Mesothelial cell of epicardium (in vitro differentiated cells): Measurements from ENCODE around the gene SSBP3. TPM values are rescaled to one million over a fixed set of nuclear protein-coding genes. Genes with fewer than 3 reads are reported as not detected.

Source experiments
- DNase-seq, 2 experiments: peaks; one replicate each; pipeline ENCODE4 v3.0.0; 2021; ENCODE audit warnings: low spot score in 2 of 2; ENCODE audit not compliant: unreplicated experiment in 2 of 2
- H3K27ac Mint-ChIP-seq: 2 replicates; pipeline ENCODE4 v1.8.0; 2021; ENCODE audit warnings: mixed read lengths
- H3K27me3 Mint-ChIP-seq: 2 replicates; pipeline ENCODE4 v1.8.0; 2021; ENCODE audit warnings: low read depth, mixed read lengths
- H3K36me3 Mint-ChIP-seq: 2 replicates; pipeline ENCODE4 v1.8.0; 2021; ENCODE audit warnings: mixed read lengths
- H3K4me1 Mint-ChIP-seq: 2 replicates; pipeline ENCODE4 v1.8.0; 2021; ENCODE audit warnings: mixed read lengths
- H3K4me3 Mint-ChIP-seq: 2 replicates; pipeline ENCODE4 v1.8.0; 2021; ENCODE audit warnings: mild to moderate bottlenecking, moderate library complexity, mixed read lengths
- H3K9me3 Mint-ChIP-seq: 2 replicates; pipeline ENCODE4 v1.8.0; 2021; ENCODE audit warnings: mixed read lengths
- total RNA-seq: library from RNA; stranded (reverse); gene quantifications from 3 replicates; pipeline ENCODE4 v1.2.1, GENCODE V29; 2021
- TF ChIP-seq, protein P1 (sequence below): fragments of 200-600 bp; sonication (generic); IDR thresholded peaks from one replicate; pipeline ENCODE4 v1.5.0; 2021; ENCODE audit warnings: antibody characterized with exemption; ENCODE audit not compliant: unreplicated experiment

The SSBP3 gene
- total RNA-seq, 1 donor from 2014 or later, result 172 TPM

DNA sequence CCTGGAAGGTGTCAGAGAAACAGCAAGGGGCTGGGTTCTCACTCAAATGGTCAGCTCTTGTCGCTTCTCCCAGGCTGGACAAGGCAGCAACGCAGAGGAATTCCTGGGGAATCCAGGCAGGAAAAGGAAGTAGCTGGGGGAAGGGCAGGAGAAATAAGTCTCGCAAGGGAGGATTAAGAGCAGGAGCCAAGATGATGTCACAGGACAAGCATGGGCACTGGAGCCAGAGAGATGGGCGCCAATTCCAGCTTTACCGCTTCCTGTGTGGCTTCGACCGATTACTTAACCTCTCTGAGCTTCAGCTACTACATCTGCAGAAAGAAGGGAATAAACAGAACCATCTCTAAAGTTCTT is 70.5 kb downstream of the SSBP3 start:
- Mint-ChIP-seq H3K27me3 (no peaks in the 10 kb centered on the region), H3K27ac (peak overlapping the region; percentile 95)
- no peak for DNase-seq

GRCh38 chr1:54335011-54335754 is 71.0 kb downstream of the SSBP3 start:
- no peaks in the 10 kb centered on the region for H3K36me3 Mint-ChIP-seq
- H3K4me1 Mint-ChIP-seq, result peaks cover 71% of the 10 kb centered on the region
- no peak for DNase-seq
- TF ChIP-seq, protein P1, sequence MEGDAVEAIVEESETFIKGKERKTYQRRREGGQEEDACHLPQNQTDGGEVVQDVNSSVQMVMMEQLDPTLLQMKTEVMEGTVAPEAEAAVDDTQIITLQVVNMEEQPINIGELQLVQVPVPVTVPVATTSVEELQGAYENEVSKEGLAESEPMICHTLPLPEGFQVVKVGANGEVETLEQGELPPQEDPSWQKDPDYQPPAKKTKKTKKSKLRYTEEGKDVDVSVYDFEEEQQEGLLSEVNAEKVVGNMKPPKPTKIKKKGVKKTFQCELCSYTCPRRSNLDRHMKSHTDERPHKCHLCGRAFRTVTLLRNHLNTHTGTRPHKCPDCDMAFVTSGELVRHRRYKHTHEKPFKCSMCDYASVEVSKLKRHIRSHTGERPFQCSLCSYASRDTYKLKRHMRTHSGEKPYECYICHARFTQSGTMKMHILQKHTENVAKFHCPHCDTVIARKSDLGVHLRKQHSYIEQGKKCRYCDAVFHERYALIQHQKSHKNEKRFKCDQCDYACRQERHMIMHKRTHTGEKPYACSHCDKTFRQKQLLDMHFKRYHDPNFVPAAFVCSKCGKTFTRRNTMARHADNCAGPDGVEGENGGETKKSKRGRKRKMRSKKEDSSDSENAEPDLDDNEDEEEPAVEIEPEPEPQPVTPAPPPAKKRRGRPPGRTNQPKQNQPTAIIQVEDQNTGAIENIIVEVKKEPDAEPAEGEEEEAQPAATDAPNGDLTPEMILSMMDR, result no peak
- H3K4me3 Mint-ChIP-seq, result no peak overlapping the region
- peak overlapping the region; percentile 95 for H3K27ac Mint-ChIP-seq
- H3K9me3 Mint-ChIP-seq, result no peaks in the 10 kb centered on the region
- H3K27me3 Mint-ChIP-seq, result no peaks in the 10 kb centered on the region

More for the DNA sequence above, 70.5 kb downstream of the SSBP3 start:
- Mint-ChIP-seq H3K9me3 (no peaks in the 10 kb centered on the region), H3K4me1 (peaks cover 71% of the 10 kb centered on the region), H3K4me3 (no peak overlapping the region), H3K36me3 (no peaks in the 10 kb centered on the region)
- TF ChIP-seq, protein P1, result no peak

- no peaks in the 10 kb centered on the region for H3K9me3 Mint-ChIP-seq
- no peaks in the 10 kb centered on the region for H3K27me3 Mint-ChIP-seq
- no peaks in the 10 kb centered on the region for H3K36me3 Mint-ChIP-seq
- H3K4me1 Mint-ChIP-seq, result peaks cover 70% of the 10 kb centered on the region
- no peak overlapping the region for H3K4me3 Mint-ChIP-seq
- TF ChIP-seq, protein P1, result no peak
- H3K27ac Mint-ChIP-seq, result peak overlapping the region; percentile 53
- no peak for DNase-seq
Observed at GRCh38 chr1:54332781-54333585, 73.2 kb downstream of the SSBP3 start.

GRCh38 chr1:54331843-54332463 is 74.2 kb downstream of the SSBP3 start:
- TF ChIP-seq, protein P1, result no peak
- Mint-ChIP-seq H3K4me1 (peaks cover 77% of the 10 kb centered on the region), H3K27ac (no peak overlapping the region), H3K4me3 (no peak overlapping the region), H3K36me3 (peaks cover 2% of the 10 kb centered on the region), H3K27me3 (no peaks in the 10 kb centered on the region), H3K9me3 (no peaks in the 10 kb centered on the region)
- no peak for DNase-seq

DNA sequence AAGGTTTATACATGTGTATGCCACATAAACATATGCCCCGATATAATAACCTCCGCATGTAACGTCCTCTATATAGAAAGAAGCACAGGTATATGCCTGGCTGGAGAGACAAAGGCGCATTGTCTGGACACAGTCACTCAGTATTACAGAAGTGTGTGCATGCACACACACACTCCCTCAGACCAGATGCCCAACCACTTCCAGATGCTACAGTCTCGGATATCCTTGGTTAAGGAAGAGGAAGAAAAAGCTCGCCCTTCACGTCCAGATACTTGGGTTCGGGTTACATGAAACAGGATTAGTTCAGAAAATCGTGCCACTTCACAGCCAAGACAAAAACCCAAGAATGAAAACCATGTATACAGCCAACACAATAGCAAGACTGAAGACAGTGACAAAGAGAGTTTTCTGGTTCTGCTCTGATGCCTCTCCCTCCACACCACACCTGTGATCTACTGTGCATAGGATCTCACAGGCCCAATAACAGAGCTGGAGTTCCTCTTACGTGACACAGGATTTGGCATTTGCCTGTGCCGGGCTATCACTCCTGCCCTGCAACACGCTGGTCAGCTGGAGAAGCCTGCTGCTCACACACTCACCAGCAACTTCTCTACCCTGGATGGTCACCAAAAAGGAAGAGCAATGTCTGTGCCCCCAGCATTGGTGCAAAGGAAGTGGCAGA is 75.0 kb downstream of the SSBP3 start:
- TF ChIP-seq, protein P1, result no peak
- Mint-ChIP-seq H3K27me3 (no peaks in the 10 kb centered on the region), H3K4me1 (peaks cover 77% of the 10 kb centered on the region), H3K36me3 (peaks cover 2% of the 10 kb centered on the region), H3K27ac (peak overlapping the region; percentile 40), H3K9me3 (no peaks in the 10 kb centered on the region), H3K4me3 (no peak overlapping the region)
- DNase-seq, result no peak
